GM12872 (cell line): ENCODE results near the gene PLIN3.
A peak's percentile ranks its signal among the peaks of the same experiment; 100 is the strongest.

Source experiments
- TF ChIP-seq, protein P1 (sequence below): IDR thresholded peaks from 3 replicates; pipeline ENCODE4 v1.5.1; 2011; ENCODE audit warnings: low read depth, mild to moderate bottlenecking, low read length, moderate library complexity; ENCODE audit not compliant: insufficient read depth

PLIN3 gene

DNA sequence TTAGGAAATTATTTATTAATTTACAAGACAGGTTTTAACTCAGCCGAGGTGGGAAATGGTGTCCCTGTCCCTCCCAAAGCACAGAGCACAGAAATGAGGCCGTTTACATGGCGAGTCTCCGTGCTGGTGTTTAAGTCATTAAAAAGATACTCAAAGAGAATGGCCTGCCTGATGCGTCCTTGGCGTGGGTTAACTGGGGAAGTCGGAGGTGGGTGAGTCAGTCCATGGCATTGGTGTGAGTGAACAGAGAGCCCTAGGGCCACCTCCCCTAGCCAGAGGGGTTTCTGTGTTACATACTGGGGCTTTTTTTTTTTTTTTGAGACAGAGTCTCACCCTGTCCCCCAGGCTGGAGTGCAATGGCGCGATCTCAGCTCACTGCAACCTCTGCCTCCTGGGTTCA lies 72.1 kb downstream of the PLIN3 start:
- TF ChIP-seq, protein P1, sequence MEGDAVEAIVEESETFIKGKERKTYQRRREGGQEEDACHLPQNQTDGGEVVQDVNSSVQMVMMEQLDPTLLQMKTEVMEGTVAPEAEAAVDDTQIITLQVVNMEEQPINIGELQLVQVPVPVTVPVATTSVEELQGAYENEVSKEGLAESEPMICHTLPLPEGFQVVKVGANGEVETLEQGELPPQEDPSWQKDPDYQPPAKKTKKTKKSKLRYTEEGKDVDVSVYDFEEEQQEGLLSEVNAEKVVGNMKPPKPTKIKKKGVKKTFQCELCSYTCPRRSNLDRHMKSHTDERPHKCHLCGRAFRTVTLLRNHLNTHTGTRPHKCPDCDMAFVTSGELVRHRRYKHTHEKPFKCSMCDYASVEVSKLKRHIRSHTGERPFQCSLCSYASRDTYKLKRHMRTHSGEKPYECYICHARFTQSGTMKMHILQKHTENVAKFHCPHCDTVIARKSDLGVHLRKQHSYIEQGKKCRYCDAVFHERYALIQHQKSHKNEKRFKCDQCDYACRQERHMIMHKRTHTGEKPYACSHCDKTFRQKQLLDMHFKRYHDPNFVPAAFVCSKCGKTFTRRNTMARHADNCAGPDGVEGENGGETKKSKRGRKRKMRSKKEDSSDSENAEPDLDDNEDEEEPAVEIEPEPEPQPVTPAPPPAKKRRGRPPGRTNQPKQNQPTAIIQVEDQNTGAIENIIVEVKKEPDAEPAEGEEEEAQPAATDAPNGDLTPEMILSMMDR = no peak

DNA sequence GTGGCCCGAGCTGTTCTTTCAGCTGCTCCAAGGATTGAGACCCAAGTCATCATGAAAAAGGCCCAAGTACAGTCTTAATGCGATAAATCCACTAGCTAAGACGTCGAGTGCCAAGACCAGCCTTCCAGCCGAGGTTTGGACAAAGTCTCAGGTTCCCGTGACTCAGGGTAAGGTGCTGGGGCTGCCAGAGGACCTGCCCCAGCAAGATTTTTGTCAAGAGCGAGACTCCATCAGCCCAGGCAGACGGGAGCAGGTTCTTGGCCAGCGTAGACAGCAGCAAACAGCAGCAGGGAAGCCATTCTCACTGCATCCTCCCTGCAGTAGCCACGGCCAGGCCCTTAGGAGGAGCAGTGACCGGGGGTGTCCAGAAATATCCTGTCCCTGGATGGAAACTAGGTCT lies 72.5 kb downstream of the PLIN3 start:
- TF ChIP-seq, protein P1 = no peak

DNA sequence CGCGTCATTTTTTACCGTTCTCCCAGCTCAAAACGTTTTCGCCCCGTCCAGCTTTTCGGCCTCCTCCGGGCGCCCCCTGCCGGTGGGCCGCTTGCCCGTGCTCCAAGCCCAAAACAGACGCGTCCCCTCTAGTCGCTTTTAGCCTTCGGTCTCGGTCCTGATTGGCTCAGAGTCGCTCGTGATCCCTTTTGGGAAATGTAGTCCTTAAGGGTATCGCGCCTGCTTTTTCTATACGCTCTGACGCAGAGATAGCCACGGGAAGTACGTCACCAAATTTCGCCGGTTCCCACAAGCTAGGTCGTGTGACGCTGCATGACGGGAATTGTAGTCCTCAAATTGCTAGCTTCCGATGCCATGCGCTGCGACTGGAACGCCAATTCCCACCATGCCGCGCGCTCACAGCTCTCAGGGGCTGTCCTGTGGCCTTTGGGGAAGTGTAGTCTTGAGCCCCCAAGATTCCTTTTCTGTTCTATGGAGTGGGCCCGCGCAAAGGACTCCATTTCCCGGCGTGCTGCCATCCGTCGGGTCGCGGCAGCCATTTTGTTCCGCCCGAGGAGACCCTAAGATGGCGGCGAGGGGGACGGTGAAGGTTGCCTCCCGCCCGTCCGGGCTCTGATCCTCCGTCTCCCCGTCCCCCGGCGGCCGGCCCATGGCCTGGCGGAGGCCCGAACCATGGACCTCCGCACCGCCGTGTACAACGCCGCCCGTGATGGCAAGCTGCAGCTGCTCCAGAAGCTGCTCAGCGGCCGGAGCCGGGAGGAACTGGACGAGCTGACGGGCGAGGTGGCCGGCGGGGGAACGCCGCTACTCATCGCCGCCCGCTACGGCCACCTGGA lies 76.1 kb downstream of the PLIN3 start, which contains the start of gene FEM1A:
TSS of gene FEM1A (plus strand) at position 552 of the 836 bp plus-strand sequence. CDS start at position 673, 121 bp downstream.
- TF ChIP-seq, protein P1 = peak; percentile 96
